DOHH2 (cell line): ENCODE results near the gene PRDM15.

ENCODE experiments used
- H3F3A ChIP-seq: fragments of 200-600 bp; sonication (generic), shearing (Covaris generic); 2 replicates; pipeline ENCODE4 v1.6.0; 2016; ENCODE audit warnings: antibody characterized with exemption, mild to moderate bottlenecking; ENCODE audit not compliant: control insufficient read depth, insufficient read depth
- H3K27ac ChIP-seq: fragments of 200-600 bp; sonication (generic); 2 replicates; pipeline ENCODE4 v1.5.1; 2014; ENCODE audit warnings: low read depth, mild to moderate bottlenecking, low read length, moderate library complexity
- H3K27me3 ChIP-seq: fragments of 200-600 bp; sonication (generic); 2 replicates; pipeline ENCODE4 v1.6.1; 2014; ENCODE audit warnings: mild to moderate bottlenecking, low read length, mixed read lengths; ENCODE audit not compliant: control insufficient read depth
- H3K36me3 ChIP-seq: fragments of 200-600 bp; sonication (generic); 2 replicates; pipeline ENCODE4 v1.6.1; 2014; ENCODE audit warnings: mild to moderate bottlenecking, low read length, moderate library complexity, mixed read lengths; ENCODE audit not compliant: control insufficient read depth
- H3K4me1 ChIP-seq: fragments of 200-600 bp; sonication (generic); 2 replicates; pipeline ENCODE4 v1.6.1; 2014; ENCODE audit warnings: mild to moderate bottlenecking, low read length, mixed read lengths; ENCODE audit not compliant: control insufficient read depth
- H3K4me2 ChIP-seq: fragments of 200-600 bp; sonication (generic); 2 replicates; pipeline ENCODE4 v1.6.0; 2014; ENCODE audit warnings: mild to moderate bottlenecking, low read length, moderate library complexity
- H3K4me3 ChIP-seq: fragments of 200-600 bp; sonication (generic); 2 replicates; pipeline ENCODE4 v1.5.1; 2014; ENCODE audit warnings: mild to moderate bottlenecking, low read length, mixed read lengths
- H3K79me2 ChIP-seq: fragments of 200-600 bp; sonication (generic); 2 replicates; pipeline ENCODE4 v1.6.1; 2014; ENCODE audit warnings: mild to moderate bottlenecking, low read length, mixed read lengths; ENCODE audit not compliant: control insufficient read depth
- H3K9me2 ChIP-seq: fragments of 200-600 bp; sonication (generic); replicated peaks from 2 replicates; pipeline ENCODE4 v1.6.1; 2014; ENCODE audit warnings: mild to moderate bottlenecking, low read length, mixed read lengths; ENCODE audit not compliant: control insufficient read depth
- H3K9me3 ChIP-seq: fragments of 200-600 bp; sonication (generic); 2 replicates; pipeline ENCODE4 v1.6.1; 2014; ENCODE audit warnings: antibody characterized with exemption, low read length, mixed read lengths; ENCODE audit not compliant: control insufficient read depth, insufficient read depth
- H4K20me1 ChIP-seq: fragments of 200-600 bp; sonication (generic); 2 replicates; pipeline ENCODE4 v1.6.0; 2014; ENCODE audit warnings: low read depth, mild to moderate bottlenecking, antibody characterized with exemption, low read length, moderate library complexity; ENCODE audit not compliant: control insufficient read depth, insufficient read depth
- CTCF ChIP-seq: fragments of 200-600 bp; sonication (generic); IDR thresholded peaks from one replicate; pipeline ENCODE4 v1.5.1; 2014; ENCODE audit warnings: antibody characterized with exemption, mild to moderate bottlenecking, low read depth, low read length; ENCODE audit not compliant: poor library complexity, severe bottlenecking
- EZH2phosphoT487 ChIP-seq: fragments of 200-600 bp; sonication (generic); IDR thresholded peaks from 2 replicates; pipeline ENCODE4 v1.6.1; 2017; ENCODE audit warnings: borderline replicate concordance, mild to moderate bottlenecking, antibody characterized with exemption, low read length, moderate library complexity, mixed read lengths

The PRDM15 gene

GRCh38 chr21:41779659-41780058, 99.5 kb downstream of the PRDM15 start:
- H4K20me1 ChIP-seq: no peaks in the 10 kb centered on the region
- H3K9me2 ChIP-seq: no peaks in the 10 kb centered on the region
- no peaks in the 10 kb centered on the region for H3K9me3 ChIP-seq
- no peak overlapping the region for H3K27ac ChIP-seq
- H3K79me2 ChIP-seq: no peaks in the 10 kb centered on the region
- peaks cover 18% of the 10 kb centered on the region for H3K27me3 ChIP-seq
- TF ChIP-seq CTCF: no peak
- TF ChIP-seq EZH2phosphoT487: no peak
- H3K4me1 ChIP-seq: no peaks in the 10 kb centered on the region
- H3F3A ChIP-seq: no peaks in the 10 kb centered on the region
- no peaks in the 10 kb centered on the region for H3K36me3 ChIP-seq
- no peak overlapping the region for H3K4me2 ChIP-seq
- H3K4me3 ChIP-seq: no peak overlapping the region

- no peak overlapping the region for H3K4me3 ChIP-seq
- H3K4me2 ChIP-seq: no peak overlapping the region
- TF ChIP-seq CTCF (no peak), EZH2phosphoT487 (no peak)
Measured at GRCh38 chr21:41778930-41779600, 100.1 kb downstream of the PRDM15 start.

GRCh38 chr21:41777951-41778815, 101.0 kb downstream of the PRDM15 start:
- Histone ChIP-seq H3K27me3 (peaks cover 7% of the 10 kb centered on the region), H3F3A (no peaks in the 10 kb centered on the region), H3K4me2 (no peak overlapping the region), H3K4me3 (no peak overlapping the region), H4K20me1 (no peaks in the 10 kb centered on the region), H3K27ac (no peak overlapping the region), H3K9me3 (no peaks in the 10 kb centered on the region), H3K79me2 (no peaks in the 10 kb centered on the region), H3K4me1 (no peaks in the 10 kb centered on the region), H3K36me3 (no peaks in the 10 kb centered on the region), H3K9me2 (no peaks in the 10 kb centered on the region)
- TF ChIP-seq CTCF (peak; percentile 58), EZH2phosphoT487 (no peak)

More at GRCh38 chr21:41778930-41779600, 100.1 kb downstream of the PRDM15 start:
- Histone ChIP-seq H3K36me3 (no peaks in the 10 kb centered on the region), H3K79me2 (no peaks in the 10 kb centered on the region), H4K20me1 (no peaks in the 10 kb centered on the region), H3K4me1 (no peaks in the 10 kb centered on the region), H3F3A (no peaks in the 10 kb centered on the region), H3K27ac (no peak overlapping the region), H3K27me3 (peaks cover 14% of the 10 kb centered on the region), H3K9me3 (no peaks in the 10 kb centered on the region), H3K9me2 (no peaks in the 10 kb centered on the region)
